Measurements from ENCODE around the gene PABPC3.

Gene PABPC3

DNA sequence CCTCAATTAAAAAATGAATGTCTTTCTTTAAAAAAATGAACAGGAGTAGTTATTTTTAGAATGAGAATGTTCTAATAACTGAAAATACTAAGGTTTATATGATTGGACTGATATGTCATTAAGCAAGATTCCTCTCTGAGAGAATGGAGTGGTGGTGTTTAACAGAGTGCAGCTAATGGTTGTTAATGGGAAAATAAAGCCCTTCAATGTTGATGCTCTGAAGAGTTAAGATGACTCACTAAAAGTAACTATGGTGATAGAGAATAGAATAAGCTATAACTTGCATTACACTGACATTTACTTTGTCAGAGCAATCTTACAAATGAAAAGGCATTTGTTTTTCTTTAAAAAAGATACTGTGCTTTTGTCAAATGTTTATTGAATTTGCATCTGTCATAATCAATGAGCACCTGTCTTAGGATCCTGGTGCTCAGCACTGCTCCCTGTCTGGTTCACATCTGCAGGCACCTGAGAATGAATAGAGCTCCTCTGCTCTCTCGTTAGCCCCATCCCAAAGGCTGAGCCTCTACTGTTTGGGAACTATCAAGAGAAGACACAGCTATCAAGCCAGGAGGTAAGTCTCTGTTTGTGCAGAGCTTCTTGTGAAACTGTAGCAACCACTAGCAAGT lies 15.1 kb downstream of the PABPC3 start:
- DNase-seq (ENCODE audit: low read depth in 2 of 3, low spot score in 1 of 3) = no peak

DNA sequence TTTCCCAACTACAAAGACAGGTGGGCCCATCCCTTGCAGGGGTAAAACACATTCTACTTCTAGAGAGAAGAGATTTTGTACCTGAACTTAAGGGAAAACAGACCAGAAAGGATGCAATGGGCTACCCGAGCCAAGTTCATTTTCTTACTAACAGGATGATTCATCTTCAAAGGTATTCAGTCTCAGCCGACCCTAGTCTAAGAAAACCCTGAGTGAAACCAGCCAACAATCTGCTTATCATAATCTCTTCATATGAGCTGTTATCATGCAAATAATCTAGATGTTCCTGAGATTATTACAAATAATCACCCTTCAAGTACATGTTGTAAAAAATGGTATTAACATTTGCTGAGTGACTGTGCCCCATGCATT lies 15.6 kb downstream of the PABPC3 start:
- no peak for DNase-seq (ENCODE audit: low read depth in 2 of 3, low spot score in 1 of 3)

DNA sequence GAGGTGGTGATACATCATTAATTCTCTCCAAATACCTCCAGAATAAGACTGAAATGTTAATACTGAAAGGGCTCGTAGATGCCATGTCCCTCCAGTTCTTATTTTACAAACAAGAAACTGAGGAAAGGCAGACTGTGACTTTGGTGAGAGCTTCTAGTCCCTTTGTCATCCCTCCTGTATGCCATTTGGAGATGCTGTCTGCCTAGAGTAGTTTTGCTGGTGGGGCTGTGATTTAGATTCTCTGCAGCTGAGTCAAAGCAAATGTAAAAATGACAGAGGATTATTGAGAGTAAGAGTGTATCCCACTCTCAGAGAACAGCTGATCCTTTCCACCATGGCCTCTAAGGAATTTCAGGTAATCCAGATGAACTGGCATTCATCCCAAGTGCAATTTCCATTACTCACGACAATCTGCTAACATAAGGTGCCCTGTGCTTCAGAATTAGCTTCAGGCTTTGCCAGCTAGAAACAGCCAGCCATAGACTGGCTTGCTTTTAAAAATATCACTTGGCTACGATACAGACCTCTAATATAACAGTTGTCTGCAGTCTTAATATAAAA lies 16.8 kb downstream of the PABPC3 start:
- DNase-seq (ENCODE audit: low read depth in 2 of 3, low spot score in 1 of 3) = no peak

DNA sequence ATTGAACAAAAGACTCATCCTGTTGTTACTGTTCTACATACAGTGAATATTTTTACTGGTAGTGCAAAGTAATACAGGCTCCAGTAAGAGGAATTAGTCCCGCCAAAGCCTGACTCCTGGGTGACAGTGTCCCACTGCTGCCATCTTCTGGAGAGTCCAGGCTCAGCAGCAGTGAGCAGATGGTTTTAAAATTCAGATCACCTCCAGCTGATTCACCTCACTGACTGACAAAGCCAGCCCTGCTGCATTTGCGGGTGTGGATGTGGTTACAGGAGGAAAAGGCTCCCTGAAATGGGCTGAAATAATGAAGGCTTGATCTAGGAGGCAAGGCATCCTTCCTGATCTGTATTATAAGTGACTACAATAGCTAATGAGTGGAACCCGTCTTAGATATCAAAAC lies 18.3 kb downstream of the PABPC3 start:
- peak; percentile 42 to 66 (median 63) for DNase-seq (ENCODE audit: low read depth in 2 of 3, low spot score in 1 of 3)

DNA sequence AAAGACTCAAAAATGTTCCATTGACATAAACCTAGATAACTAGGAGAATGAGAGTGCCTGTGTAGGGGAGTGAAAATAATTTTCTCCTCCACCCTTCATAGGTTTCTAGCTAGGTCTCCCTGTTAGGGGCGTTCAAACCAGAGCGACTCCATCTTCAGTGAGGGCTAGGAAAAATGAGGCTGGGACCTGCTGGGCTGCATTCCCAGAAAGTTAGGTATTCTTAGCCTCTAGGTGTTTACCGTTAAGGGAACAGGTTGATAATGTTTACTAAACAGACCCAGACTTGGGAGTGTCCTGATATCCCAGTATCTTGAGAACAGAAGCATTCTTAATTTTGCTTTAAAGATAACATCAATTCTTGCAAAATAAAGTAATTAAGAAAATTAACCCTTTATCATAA lies 20.1 kb downstream of the PABPC3 start:
- no peak for DNase-seq (ENCODE audit: low read depth in 2 of 3, low spot score in 1 of 3)

DNA sequence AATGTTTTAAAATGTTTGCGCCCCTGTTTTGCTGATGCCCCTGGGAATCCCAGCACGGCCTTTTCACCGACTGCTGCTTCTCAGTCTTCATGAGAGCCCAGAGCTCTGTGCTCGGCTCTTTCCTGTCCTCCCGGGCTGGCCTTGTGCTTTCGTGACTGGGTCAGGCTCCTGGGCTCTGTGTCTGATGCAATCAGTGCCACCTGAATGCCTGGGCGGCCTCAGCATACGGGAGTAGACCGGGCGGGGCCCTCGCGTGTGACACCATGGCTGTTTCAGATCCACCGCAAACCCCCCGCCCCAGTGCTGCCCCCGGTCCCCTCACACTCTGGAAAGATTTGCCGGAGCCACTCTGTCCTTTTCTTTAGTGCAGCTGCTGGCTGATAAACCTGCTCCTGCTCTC lies 21.4 kb downstream of the PABPC3 start:
- no peak for DNase-seq (ENCODE audit: low read depth in 2 of 3, low spot score in 1 of 3)

DNA sequence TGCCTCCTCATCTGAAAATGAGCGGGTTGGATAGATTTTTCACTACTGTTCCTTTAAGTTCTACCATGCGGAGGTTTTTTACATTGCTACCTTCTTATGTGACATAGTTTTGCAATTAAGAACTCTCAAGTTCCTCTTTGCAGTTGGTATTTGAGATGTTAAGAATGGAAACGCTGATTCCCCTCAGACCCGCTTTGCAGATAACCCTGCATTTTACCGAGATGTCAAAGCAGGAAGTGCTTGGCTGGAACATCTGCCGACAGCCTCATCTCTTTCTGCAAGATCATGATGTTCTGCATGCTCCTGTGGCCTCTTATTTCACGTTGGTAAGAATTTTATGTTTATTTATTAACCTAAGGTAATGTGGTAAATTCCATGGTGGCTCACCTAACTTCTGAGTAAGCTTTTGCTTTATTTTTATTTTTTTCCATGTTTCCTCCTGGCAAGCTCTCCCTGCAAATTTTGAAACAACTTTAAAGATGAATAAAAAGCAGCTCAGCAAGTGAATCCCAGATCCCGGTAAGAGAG lies 22.5 kb downstream of the PABPC3 start:
- no peak for DNase-seq (ENCODE audit: low read depth in 2 of 3, low spot score in 1 of 3)

DNA sequence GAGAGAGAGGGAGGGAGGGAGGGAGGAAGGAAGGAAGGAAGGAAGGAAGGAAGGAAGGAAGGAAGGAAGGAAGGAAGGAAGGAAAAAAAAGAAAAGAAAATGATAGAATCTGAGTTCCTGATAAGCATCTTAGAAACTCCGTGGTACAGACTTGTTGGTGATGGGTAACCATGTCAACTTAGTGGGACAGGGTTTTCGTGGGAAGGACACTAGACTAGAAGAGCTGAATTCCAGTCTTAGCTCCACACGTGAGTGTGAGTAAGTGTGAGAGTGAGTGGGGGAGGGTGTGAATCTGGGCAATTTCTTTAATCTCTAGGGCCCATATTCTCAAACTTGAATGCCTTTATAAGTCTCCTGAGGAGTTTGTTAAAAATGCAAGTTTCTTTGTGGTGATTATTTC lies 35.0 kb downstream of the PABPC3 start:
- no peak for DNase-seq (ENCODE audit: low read depth in 2 of 3, low spot score in 1 of 3)

DNA sequence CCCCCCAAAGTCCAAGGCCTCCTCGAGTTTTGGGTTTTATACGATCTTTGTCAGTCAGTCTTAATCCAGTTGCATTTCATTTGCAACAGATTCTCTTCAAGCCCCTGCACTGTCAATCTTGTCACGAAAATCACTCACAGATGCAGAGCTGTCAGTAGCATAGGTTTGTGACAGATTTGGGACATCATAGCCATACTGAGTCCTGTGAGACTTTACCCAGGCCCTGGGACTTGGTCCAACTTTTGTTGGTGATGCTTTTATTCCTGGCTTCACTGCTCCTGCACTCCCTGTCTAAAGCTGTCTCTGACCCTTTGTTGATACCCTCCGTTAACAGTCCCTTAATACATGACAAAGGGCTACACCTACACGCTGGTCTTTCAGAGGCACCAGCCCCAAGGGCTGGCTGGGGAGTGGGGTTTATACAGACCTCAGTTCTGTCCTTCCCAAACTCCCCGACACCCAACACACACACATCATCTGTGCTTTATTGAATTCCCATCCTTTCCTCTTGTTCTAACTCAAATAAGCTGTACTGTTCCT lies 36.0 kb downstream of the PABPC3 start:
- no peak for DNase-seq (ENCODE audit: low read depth in 2 of 3, low spot score in 1 of 3)

DNA sequence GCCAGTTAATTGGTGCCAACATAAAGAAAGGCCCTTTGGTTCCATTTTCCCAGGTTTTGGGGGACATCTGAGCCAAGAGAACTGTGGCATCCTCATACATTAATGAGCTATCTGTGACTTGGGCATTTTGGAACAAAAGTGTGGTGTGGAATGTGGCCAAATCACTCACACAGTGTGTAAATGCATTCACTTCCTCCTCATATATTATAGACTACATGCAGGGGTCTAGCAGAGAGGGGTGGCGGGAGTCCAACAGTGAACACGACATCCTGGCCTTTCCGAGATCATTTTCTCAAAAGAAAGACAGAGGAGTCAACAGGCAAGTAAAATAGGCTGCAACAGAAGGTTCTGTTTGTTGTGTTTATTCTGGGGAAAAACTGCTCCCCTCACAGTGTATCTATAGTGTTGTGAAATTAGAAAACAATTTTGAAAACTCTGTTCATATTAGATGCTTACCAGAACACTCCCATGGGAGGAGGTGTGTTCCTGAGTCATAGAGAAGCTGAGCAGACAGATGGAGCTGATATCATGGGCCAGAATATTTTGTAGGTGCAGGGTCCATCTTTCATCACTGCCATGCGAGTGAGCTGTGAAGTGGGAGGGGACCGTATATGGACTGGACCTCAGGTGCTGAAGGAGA lies 36.9 kb downstream of the PABPC3 start:
- DNase-seq (ENCODE audit: low read depth in 2 of 3, low spot score in 1 of 3) = no peak

DNA sequence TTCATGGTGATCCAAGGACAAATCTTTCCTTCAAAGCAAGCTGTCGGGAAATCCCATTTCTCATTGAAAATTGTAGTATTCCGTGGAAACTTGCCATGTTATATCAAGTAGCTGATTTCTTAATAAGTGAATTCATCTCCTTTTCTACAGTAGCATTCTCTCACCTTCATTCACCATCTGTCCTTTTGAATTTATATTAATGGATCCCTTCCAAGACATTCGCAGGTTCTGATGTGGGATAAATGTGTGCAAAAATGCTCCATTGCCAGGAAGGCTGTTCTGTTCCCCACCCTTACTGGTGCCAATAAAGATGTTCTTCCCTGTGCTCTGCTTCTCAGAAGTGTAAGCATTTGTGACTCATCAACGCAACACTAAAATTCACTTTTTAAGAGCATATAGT lies 40.0 kb downstream of the PABPC3 start:
- DNase-seq (ENCODE audit: low read depth in 2 of 3, low spot score in 1 of 3) = no peak

DNA sequence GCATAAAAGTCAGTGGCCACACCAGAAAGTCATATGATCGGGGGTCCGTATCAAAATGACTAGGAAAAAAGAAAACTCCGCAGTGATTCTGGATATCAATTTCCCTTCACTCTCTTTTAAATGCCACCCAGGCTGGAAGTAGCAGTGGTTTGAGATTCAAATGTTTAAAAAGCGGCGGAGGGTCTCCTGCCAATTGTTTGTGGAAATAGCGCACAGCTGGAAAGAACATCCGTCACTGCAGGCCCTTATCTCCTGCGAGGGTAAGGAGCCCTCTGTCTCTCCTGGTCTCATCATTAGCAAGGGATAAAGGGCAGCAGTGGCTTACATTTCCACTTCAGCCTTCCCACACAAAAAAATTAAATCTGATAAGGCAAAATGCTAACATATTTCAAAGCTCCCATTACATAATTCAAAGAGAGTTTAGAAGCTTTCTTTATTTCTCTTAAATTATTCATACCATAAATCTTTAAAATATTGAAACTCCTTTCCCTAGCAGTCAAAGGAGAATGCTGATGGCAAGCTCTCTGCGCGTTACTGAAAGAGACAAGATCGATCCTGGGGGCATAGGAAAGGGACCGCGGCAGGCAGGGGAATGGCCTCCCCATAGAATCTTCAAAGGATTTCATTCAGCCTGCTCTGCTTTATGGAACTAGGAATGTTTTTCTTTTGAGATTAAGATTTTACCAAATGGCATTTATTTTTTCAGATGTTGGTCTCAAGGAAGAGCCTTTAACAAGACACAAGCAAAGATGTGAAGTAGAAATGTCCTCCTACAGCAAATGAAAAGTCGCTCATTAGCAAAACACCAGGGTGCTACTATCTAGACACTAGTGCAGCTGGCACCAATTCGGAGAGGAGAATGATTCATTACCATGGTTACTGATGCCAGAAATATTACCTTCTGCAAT lies 41.2 kb downstream of the PABPC3 start:
- DNase-seq (ENCODE audit: low read depth in 2 of 3, low spot score in 1 of 3) = no peak

DNA sequence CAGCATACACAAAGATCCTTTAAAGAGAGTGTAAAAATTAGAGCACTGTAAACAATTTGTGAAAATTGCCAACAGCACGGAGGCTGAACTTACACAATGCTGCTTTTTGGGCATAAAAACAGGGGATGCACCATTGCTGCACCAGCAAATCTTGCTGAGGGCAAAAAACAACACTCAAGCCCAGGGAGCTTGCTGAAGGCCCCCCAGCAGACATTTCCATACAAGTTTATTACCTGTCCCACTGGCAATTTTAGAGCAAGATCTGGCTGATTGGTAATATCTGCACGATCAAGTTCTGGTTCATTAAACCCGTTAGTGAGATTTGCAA lies 41.8 kb downstream of the PABPC3 start:
- no peak for DNase-seq (ENCODE audit: low read depth in 2 of 3, low spot score in 1 of 3)

DNA sequence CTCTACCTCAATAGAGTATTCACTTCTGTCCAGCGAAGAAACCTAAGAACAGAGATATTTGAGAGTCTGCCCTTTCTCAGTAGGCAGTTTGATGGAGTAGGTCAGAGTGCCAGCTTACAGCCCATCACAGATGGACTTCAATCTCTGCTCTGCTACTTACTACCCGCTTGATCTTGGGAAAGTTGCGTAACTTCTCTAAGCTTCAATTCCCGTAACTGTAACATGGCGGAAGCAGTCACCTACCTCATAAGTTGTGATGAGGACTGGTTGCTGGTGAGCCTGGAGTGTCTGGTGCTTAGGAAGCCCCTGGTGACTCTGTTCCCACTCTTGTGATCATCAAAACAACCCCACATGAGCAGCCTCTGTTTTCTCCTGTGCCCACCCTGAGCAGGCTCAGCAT lies 45.1 kb downstream of the PABPC3 start:
- DNase-seq (ENCODE audit: low read depth in 2 of 3, low spot score in 1 of 3) = no peak

DNA sequence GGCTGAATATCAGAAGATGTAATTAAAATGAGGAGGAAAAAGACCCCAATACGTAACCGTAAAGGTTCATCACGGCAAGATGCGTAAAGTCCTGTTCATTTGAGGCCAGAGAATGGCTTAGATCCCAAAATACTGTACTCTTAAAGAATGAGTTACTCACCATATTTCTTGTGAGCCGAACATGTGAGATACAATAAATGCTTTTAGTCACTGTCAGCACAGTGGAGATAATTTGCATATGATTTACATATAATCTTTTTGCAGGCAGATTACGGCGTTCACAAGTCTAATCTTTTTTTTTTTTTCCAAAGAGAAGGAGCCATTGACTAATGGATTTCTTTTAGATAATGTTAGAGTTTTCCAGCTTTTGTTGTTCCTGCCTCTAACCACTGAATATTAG lies 47.8 kb downstream of the PABPC3 start:
- no peak for DNase-seq (ENCODE audit: low read depth in 2 of 3, low spot score in 1 of 3)

DNA sequence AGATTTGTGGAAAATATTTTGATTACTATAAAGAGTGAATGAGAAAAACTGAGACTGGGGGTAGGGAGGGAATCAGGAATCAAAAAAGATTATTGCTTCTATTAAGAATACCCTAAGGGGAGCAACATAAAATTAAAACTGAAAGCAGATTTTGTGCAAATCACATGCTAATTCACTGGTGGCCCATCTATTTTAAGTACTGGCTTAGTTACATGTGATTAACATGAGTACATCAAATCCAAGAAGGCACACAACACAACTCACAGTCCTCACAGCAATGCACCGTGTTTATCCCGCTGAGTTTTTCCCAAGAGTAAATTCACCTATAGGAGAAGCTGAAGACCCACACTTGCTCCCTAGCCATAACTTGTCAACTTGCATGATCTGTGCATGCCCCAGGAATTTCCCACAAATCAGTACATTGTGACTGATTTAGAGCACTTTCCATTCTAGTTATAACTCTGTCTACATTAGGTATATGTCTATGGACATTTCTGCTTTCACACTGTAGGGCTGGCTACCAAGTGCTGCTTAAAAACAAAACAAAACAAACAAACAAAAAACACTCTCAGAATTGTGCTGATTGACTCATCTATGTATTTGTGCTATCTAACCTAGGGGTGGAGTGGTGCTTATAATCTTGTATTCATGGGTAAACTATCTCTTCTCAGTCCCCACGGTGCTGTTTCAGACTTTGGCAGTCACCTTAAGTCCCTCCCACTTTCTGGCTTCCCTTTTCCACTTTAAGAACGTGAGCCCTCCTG lies 51.9 kb downstream of the PABPC3 start:
- no peak for DNase-seq (ENCODE audit: low read depth in 2 of 3, low spot score in 1 of 3)

DNA sequence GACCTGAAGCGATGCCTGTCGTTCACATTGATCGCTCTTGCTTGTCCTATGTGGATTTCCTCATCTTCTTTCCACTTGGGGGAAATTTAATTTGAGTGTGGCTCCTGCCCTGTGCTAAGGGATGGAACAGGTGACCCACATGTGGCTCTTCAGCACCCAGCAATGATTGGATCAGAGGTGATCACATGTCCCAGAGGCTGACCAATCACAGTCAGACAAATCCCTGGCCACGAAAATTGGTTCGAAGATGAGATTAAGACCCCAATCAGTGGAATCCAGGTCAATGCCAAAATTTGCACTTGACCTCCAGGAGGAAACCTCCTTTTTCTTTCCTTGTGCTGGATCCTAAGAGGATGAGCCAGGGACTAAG lies 52.5 kb downstream of the PABPC3 start:
- DNase-seq (ENCODE audit: low read depth in 2 of 3, low spot score in 1 of 3) = no peak
